ENCODE results near the gene DACT3.

Gene DACT3

GRCh38 chr19:46670813-46671212, 9.8 kb upstream of the DACT3 start:
- in situ Hi-C loops (cut with MboI; ENCODE audit: low sequenced_read_pairs, unreplicated experiment) = no loop called here
- DNase-seq (ENCODE audit: low spot score) = no peak
- TF ChIP-seq CTCF (IDR thresholded peaks at IDR 0.05; ENCODE audit: borderline replicate concordance, control extremely low read depth, extremely low read depth, insufficient read depth, missing control alignments) = no peak

- TF ChIP-seq CTCF (IDR thresholded peaks at IDR 0.05; ENCODE audit: borderline replicate concordance, control extremely low read depth, extremely low read depth, insufficient read depth, missing control alignments) = no peak
- no peak for DNase-seq (ENCODE audit: low spot score)
- in situ Hi-C loops (cut with MboI; ENCODE audit: low sequenced_read_pairs, unreplicated experiment) = loop anchor here (10.0 kb wide), 1 partner anchor 134 kb away; no protein-coding TSS in a partner anchor
Observed at GRCh38 chr19:46668662-46669061, 7.7 kb upstream of the DACT3 start.

GRCh38 chr19:46665072-46665471, 4.1 kb upstream of the DACT3 start:
- DNase-seq (ENCODE audit: low spot score) = no peak
- TF ChIP-seq CTCF (IDR thresholded peaks at IDR 0.05; ENCODE audit: borderline replicate concordance, control extremely low read depth, extremely low read depth, insufficient read depth, missing control alignments) = no peak
- in situ Hi-C loops (cut with MboI; ENCODE audit: low sequenced_read_pairs, unreplicated experiment) = loop anchor here (10.0 kb wide), 1 partner anchor 130 kb away; no protein-coding TSS in a partner anchor

- TF ChIP-seq CTCF (IDR thresholded peaks at IDR 0.05; ENCODE audit: borderline replicate concordance, control extremely low read depth, extremely low read depth, insufficient read depth, missing control alignments) = peak; percentile 83
- DNase-seq (ENCODE audit: low spot score) = peak; percentile 81
- in situ Hi-C loops (cut with MboI; ENCODE audit: low sequenced_read_pairs, unreplicated experiment) = loop anchor here (5.0 to 10.0 kb wide), 2 partner anchors 50 to 127 kb away; no protein-coding TSS in a partner anchor
Observed at GRCh38 chr19:46661735-46662592, 982 bp upstream of the DACT3 start.

GRCh38 chr19:46660551-46661019, 397 bp downstream of the DACT3 start:
- in situ Hi-C loops (cut with MboI; ENCODE audit: low sequenced_read_pairs, unreplicated experiment) = loop anchor here (5.0 to 10.0 kb wide), 2 partner anchors 48 to 126 kb away; no protein-coding TSS in a partner anchor
- TF ChIP-seq CTCF (IDR thresholded peaks at IDR 0.05; ENCODE audit: borderline replicate concordance, control extremely low read depth, extremely low read depth, insufficient read depth, missing control alignments) = no peak
- DNase-seq (ENCODE audit: low spot score) = no peak

- in situ Hi-C loops (cut with MboI; ENCODE audit: low sequenced_read_pairs, unreplicated experiment) = loop anchor here (5.0 to 10.0 kb wide), 2 partner anchors 48 to 125 kb away; no protein-coding TSS in a partner anchor
Observed at GRCh38 chr19:46660008-46660517, 919 bp downstream of the DACT3 start.

More at GRCh38 chr19:46660008-46660517, 919 bp downstream of the DACT3 start:
- DNase-seq (ENCODE audit: low spot score) = no peak
- TF ChIP-seq CTCF (IDR thresholded peaks at IDR 0.05; ENCODE audit: borderline replicate concordance, control extremely low read depth, extremely low read depth, insufficient read depth, missing control alignments) = no peak

Measured in GM13976 (cell line).